ENCODE data around the gene GPR37L1. TPM values are rescaled to one million over a fixed set of nuclear protein-coding genes. Genes with fewer than 3 reads are reported as not detected.
A peak's percentile ranks its signal among the peaks of the same experiment; 100 is the strongest.
"Not testable (repeated sequence)": the region's sequence is repeated elsewhere in the genome, so short reads cannot be mapped to it uniquely, and the experiment has no call there.

Gene GPR37L1
- total and polyA plus RNA-seq, 10 donors = 0.16 TPM; not detected in 9

DNA sequence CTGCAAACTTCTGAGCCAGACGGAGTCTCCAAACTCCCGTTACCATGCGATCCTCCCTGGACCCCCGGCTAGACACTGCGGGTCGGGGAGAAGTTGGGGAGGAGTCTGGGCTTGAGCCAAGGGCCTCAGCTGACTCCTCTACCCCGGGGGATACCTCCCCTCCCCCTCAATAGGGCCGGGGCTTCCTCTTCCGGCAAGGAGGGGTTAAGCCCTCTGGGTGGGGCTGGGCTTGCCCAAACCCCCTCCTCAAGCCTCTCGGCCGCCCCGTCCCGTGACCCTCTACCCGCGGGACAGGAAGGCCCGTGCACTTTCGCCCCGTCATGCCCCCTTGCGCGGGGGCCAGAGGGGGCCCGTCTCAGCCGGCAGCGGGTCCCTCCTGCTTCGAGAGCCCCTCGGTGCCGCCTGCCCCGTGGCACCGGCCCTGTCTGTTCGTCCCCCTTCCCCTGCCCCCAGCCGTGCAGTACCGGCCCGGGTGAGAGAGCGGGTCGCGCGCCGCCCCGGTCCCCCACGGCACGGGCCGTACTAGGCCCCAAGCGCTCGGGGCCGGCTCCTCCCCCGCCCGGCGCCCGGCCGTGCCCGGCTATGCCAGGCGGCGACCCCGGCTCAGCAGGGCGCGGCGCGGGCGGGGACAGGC is 21.2 kb downstream of the GPR37L1 start:
- intact Hi-C loops (cut with DNase I; ENCODE audit: low total_unique reads) = no loop called here
- WGBS, 5 donors = 0 to 1% (median 1%) methylated on average over 30 to 58 of the region's 58 CpGs
- H3K9me3 ChIP-seq = no peaks in the 10 kb centered on the region
- no peaks in the 10 kb centered on the region for H3K27me3 ChIP-seq (replicated peaks in 1 of 7)
- peak overlapping the region; percentile 81 to 98 (median 94) for H3K27ac ChIP-seq
- peaks cover 29 to 79% (median 52%) of the 10 kb centered on the region in 6 donors for H3K4me1 ChIP-seq
- TF ChIP-seq POLR2AphosphoS5 (IDR thresholded peaks at IDR 0.05) (peak in 2 of 3 donors; percentile 34 to 79), POLR2A (IDR thresholded peaks at IDR 0.05) (peak in 1 of 3 donors; percentile 14)
- TF ChIP-seq, protein P1, sequence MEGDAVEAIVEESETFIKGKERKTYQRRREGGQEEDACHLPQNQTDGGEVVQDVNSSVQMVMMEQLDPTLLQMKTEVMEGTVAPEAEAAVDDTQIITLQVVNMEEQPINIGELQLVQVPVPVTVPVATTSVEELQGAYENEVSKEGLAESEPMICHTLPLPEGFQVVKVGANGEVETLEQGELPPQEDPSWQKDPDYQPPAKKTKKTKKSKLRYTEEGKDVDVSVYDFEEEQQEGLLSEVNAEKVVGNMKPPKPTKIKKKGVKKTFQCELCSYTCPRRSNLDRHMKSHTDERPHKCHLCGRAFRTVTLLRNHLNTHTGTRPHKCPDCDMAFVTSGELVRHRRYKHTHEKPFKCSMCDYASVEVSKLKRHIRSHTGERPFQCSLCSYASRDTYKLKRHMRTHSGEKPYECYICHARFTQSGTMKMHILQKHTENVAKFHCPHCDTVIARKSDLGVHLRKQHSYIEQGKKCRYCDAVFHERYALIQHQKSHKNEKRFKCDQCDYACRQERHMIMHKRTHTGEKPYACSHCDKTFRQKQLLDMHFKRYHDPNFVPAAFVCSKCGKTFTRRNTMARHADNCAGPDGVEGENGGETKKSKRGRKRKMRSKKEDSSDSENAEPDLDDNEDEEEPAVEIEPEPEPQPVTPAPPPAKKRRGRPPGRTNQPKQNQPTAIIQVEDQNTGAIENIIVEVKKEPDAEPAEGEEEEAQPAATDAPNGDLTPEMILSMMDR (IDR thresholded peaks at IDR 0.05 in 8 of 11, conservative IDR thresholded peaks at IDR 0.05 in 3 of 11) = no peak
- peak overlapping the region; percentile 79 to 98 (median 92) for H3K4me3 ChIP-seq
- H3K36me3 ChIP-seq = peaks cover 0 to 51% (median 11%) of the 10 kb centered on the region in 6 donors
- peak; percentile 93 for DNase-seq

DNA sequence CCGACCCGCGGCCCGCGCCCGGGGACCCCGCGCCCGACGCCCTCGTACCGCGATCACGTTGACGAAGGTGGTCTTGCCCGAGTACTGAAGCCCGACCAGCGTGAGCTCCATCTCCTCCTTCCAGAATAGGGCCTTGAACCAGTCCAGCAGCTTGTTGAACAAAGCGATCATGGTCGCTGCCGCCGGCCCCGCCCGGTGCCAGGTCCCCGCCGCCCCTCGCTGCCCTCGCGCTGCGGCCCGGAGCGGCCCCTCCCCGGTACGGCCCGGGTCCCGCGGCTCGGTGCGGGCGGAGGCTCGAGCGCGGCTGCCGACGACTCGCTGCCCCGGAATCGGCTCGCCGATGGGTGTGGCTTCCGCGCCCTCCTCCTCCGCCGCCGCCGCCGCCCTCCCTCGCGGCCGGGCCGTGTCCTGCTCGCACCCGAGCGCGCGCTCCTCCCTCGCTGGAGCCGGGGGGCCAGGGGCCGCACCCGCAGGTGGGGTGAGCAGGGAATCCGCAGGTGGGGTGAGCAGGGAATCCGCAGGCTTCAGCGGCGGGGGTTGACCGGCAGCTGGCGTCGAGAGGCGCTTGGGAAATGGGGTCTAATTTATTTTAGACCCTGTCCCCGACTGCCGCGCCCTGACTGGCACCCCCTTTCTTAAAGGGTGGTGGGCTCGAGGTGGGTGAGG is 21.8 kb downstream of the GPR37L1 start, which contains the start of gene ARL8A:
ARL8A (minus strand) TSS at position 336 of the 666 bp plus-strand sequence; CDS start at position 171, 165 bp downstream.
- no peaks in the 10 kb centered on the region for H3K27me3 ChIP-seq (replicated peaks in 1 of 7)
- intact Hi-C loops (cut with DNase I; ENCODE audit: low total_unique reads) = no loop called here
- H3K9me3 ChIP-seq = no peaks in the 10 kb centered on the region
- DNase-seq = peak; percentile 96
- H3K36me3 ChIP-seq = peaks cover 0 to 51% (median 10%) of the 10 kb centered on the region in 6 donors
- H3K27ac ChIP-seq = peak within 1 kb of the TSS; percentile 81 to 98 (median 94)
- peak; percentile 70 to 80 (median 78) for TF ChIP-seq POLR2AphosphoS5 (IDR thresholded peaks at IDR 0.05)
- peak in 2 of 3 donors; percentile 19 to 24 for TF ChIP-seq POLR2A (IDR thresholded peaks at IDR 0.05)
- TF ChIP-seq, protein P1 (IDR thresholded peaks at IDR 0.05 in 8 of 11, conservative IDR thresholded peaks at IDR 0.05 in 3 of 11) = no peak
- WGBS, 5 donors = 0 to 1% (median 0%) methylated on average over 45 to 82 of the region's 82 CpGs
- peaks cover 29 to 73% (median 51%) of the 10 kb centered on the region in 6 donors for H3K4me1 ChIP-seq
- peak within 1 kb of the TSS; percentile 79 to 98 (median 92) for H3K4me3 ChIP-seq

DNA sequence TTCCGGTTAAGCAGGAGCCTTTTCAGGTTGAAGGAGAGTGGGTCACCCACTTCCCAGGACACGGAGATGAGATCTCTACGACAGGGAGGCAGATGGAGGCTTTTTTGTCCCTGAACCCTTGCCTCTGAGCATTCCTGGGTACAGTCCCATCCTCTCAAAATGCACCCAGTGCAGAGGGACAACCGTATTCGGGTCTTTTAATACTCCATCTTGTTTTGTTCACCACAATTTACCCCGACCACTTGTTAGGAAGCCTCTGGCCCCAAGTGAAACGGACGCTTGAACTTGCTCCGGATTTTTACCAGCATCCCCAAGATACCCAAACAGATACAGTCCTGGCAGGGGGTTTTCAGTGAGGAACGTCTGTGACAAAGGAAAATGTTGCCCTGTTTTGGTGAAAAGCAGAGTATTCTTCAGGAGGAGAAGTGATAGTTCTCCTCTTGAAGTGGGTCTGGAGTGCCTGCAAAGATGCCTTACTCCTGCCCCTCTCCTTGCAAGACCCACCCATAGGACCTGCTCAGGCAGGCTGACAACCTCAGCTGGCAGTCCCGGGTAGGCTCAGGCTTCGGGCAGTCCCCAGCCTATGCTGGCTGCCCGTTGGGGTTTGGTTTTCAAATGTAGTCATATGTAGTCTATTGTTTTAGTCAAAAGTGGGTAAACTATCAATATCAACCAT is 22.5 kb downstream of the GPR37L1 start:
- TF ChIP-seq POLR2AphosphoS5 (IDR thresholded peaks at IDR 0.05) (no peak), POLR2A (IDR thresholded peaks at IDR 0.05) (no peak)
- TF ChIP-seq, protein P1 (IDR thresholded peaks at IDR 0.05 in 8 of 11, conservative IDR thresholded peaks at IDR 0.05 in 3 of 11) = no peak
- H3K36me3 ChIP-seq = peaks cover 0 to 51% (median 15%) of the 10 kb centered on the region in 6 donors
- no peaks in the 10 kb centered on the region for H3K27me3 ChIP-seq (replicated peaks in 1 of 7)
- WGBS, 5 donors = 2 to 4% (median 3%) methylated on average over 13 of the region's 13 CpGs
- peak overlapping the region; percentile 74 to 98 (median 94) for H3K27ac ChIP-seq
- no peaks in the 10 kb centered on the region for H3K9me3 ChIP-seq
- H3K4me3 ChIP-seq = peak overlapping the region; percentile 79 to 98 (median 92)
- DNase-seq = no peak
- intact Hi-C loops (cut with DNase I; ENCODE audit: low total_unique reads) = no loop called here
- H3K4me1 ChIP-seq = peaks cover 29 to 66% (median 48%) of the 10 kb centered on the region in 6 donors

DNA sequence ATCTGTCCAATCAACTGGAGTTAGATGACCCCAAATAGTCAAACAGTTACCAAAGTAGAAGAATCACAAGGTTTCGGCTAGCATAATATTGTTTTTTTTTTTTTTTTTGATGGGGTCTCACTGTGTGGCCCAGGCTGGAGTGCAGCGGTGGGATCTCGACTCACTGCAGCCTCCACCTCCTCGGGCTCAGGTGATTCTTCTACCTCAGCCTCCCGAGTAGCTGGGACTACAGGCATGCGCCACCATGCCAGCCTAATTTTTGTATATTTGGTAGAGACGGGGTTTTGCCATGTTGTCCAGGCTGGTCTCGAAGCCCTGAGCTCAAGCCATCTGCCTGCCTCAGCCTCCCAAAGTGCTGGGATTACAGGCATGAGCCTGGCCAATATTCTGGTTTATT is 23.0 kb downstream of the GPR37L1 start:
- Histone ChIP-seq H3K4me3 (peak overlapping the region in 1 of 8 donors; percentile 98), H3K36me3 (peaks cover 0 to 51% (median 21%) of the 10 kb centered on the region in 6 donors)
- intact Hi-C loops (cut with DNase I; ENCODE audit: low total_unique reads) = not testable (repeated sequence)

More for the DNA sequence above, 23.0 kb downstream of the GPR37L1 start:
- H3K27me3 ChIP-seq (replicated peaks in 1 of 7); DNase-seq; H3K9me3 ChIP-seq: not testable (repeated sequence)
- WGBS, 5 donors = 88 to 97% (median 92%) methylated on average over 8 of the region's 8 CpGs
- Histone ChIP-seq H3K4me1 (peaks cover 29 to 61% (median 43%) of the 10 kb centered on the region in 6 donors), H3K27ac (peak overlapping the region in 2 of 8 donors; percentile 97 to 98)
